B cell (primary cell): ENCODE results near the gene TLL2.

Experiments
- CTCF ChIP-seq: fragments of 200-600 bp; IDR thresholded peaks from one replicate; pipeline ENCODE4 v1.8.0; 2022; ENCODE audit warnings: antibody characterized with exemption, mild to moderate bottlenecking
- EZH2 ChIP-seq: IDR thresholded peaks from 2 replicates; pipeline ENCODE4 v1.6.1; 2012; ENCODE audit warnings: borderline replicate concordance, low read depth, mild to moderate bottlenecking, moderate library complexity, low read length; ENCODE audit not compliant: insufficient read depth, poor library complexity, severe bottlenecking

GRCh38 chr10:96448021-96448457, 65.7 kb downstream of the TLL2 start:
- no peak for TF ChIP-seq CTCF
- no peak for TF ChIP-seq EZH2
